ENCODE results near the gene TEX2. TPM values are rescaled to one million over a fixed set of nuclear protein-coding genes. Genes with fewer than 3 reads are reported as not detected.
A peak's percentile ranks its signal among the peaks of the same experiment; 100 is the strongest.
"Not testable (repeated sequence)": the region's sequence is repeated elsewhere in the genome, so short reads cannot be mapped to it uniquely, and the experiment has no call there.

Gene TEX2
- total RNA-seq, 2 experiments from 2014 or later = 15.2 to 15.8 TPM

- Mint-ChIP-seq H3K36me3 (ENCODE audit: low read depth) (peaks cover 25% of the 10 kb centered on the region), H3K27me3 (no peaks in the 10 kb centered on the region), H3K9me3 (ENCODE audit: low read depth) (no peaks in the 10 kb centered on the region), H3K4me1 (peaks cover 78% of the 10 kb centered on the region), H3K4me3 (no peak overlapping the region), H3K27ac (no peak overlapping the region)
- ChIA-PET POLR2A (interaction anchor here (2.0 kb wide), 1 partner anchor 21 kb away, joined by 5 read pairs; no protein-coding TSS in a partner anchor), CTCF (interaction anchor here (1.0 to 4.6 kb wide), 3 partner anchors 9 to 24 kb away, joined by 3 to 32 read pairs (median 13); no protein-coding TSS in a partner anchor)
- DNase-seq (no peak), ATAC-seq (no peak)
- intact Hi-C loops (cut with DNase I, micrococcal nuclease) = loop anchor here in 1 of 2 experiments (1.0 kb wide), 1 partner anchor 8 kb away; no protein-coding TSS in a partner anchor
Measured at GRCh38 chr17:64124609-64125008, 138.5 kb downstream of the TEX2 start.

GRCh38 chr17:64123114-64123513, 139.9 kb downstream of the TEX2 start:
- Mint-ChIP-seq H3K27me3 (no peaks in the 10 kb centered on the region), H3K27ac (no peak overlapping the region), H3K4me1 (peaks cover 81% of the 10 kb centered on the region), H3K36me3 (ENCODE audit: low read depth) (peaks cover 21% of the 10 kb centered on the region), H3K4me3 (no peak overlapping the region), H3K9me3 (ENCODE audit: low read depth) (no peaks in the 10 kb centered on the region)
- ChIA-PET POLR2A (no interaction called here), CTCF (interaction anchor here (0.5 to 4.6 kb wide), 4 partner anchors 10 to 105 kb away, joined by 3 to 32 read pairs (median 9); no protein-coding TSS in a partner anchor)
- intact Hi-C loops (cut with DNase I, micrococcal nuclease) = no loop called here
- no peak for ATAC-seq
- DNase-seq = no peak

- not testable (repeated sequence) for H3K27me3 Mint-ChIP-seq; H3K9me3 Mint-ChIP-seq (ENCODE audit: low read depth)
- peak; percentile 77 for ATAC-seq
- Mint-ChIP-seq H3K27ac (peak overlapping the region; percentile 98), H3K4me3 (peak overlapping the region; percentile 51), H3K36me3 (ENCODE audit: low read depth) (peaks cover 26% of the 10 kb centered on the region), H3K4me1 (peaks cover 84% of the 10 kb centered on the region)
- intact Hi-C loops (cut with DNase I, micrococcal nuclease) = loop anchor here (1.0 to 2.0 kb wide), 3 partner anchors 9 to 39 kb away; partner anchors contain the start of gene ERN1 (in 1 of the 2)
- peak; percentile 69 for DNase-seq
- POLR2A ChIA-PET = interaction anchor here (0.6 to 1.1 kb wide), 4 partner anchors 9 to 60 kb away, joined by 3 to 7 read pairs (median 3); partner anchors contain the start of gene ERN1
- CTCF ChIA-PET = interaction anchor here (0.6 to 4.6 kb wide), 13 partner anchors 9 to 95 kb away, joined by 3 to 32 read pairs (median 4); partner anchors contain the start of gene ERN1
Measured at GRCh38 chr17:64120972-64121786, 141.9 kb downstream of the TEX2 start.

DNA sequence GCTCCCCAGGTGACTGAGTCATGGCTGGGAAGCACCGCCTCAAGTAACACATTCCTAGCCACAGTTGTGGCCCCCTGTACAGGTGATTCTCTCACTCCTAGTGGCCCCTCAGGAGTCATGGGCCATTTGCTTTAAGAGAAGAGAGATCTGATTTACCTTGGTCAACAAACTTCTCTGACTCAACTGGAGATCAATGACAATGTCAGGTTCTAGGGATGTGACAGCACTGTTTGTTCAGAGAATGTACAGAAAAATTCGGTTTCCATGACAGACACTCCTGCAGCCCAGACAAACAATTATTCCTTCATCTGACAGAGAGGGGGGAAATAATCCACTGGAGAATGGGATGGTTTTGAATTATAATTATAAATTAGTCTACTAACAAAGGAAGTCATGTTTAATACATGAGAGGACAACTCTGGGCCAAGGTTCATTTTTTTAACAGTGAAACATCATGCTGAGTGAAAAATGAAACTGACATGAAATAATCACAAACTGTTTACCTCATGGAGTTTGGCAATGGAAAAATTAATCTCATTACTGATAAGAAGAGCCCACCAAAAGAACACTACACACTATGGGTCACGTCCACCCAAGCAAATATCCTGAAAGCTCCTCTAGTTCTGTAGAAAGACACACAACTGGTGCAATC, 142.8 kb downstream of the TEX2 start:
- intact Hi-C loops (cut with DNase I, micrococcal nuclease) = loop anchor here (1.0 to 2.0 kb wide), 2 partner anchors 29 to 38 kb away; no protein-coding TSS in a partner anchor
- Mint-ChIP-seq H3K4me1 (peaks cover 84% of the 10 kb centered on the region), H3K36me3 (ENCODE audit: low read depth) (peaks cover 25% of the 10 kb centered on the region), H3K27ac (peak overlapping the region; percentile 98), H3K27me3 (no peaks in the 10 kb centered on the region), H3K9me3 (ENCODE audit: low read depth) (no peaks in the 10 kb centered on the region), H3K4me3 (peak overlapping the region; percentile 51)
- DNase-seq (no peak), ATAC-seq (peak; percentile 54)
- ChIA-PET CTCF (interaction anchor here (0.6 to 4.6 kb wide), 9 partner anchors 9 to 94 kb away, joined by 3 to 32 read pairs (median 4); no protein-coding TSS in a partner anchor), POLR2A (interaction anchor here (1.1 kb wide), 2 partner anchors 10 to 59 kb away, joined by 3 to 7 read pairs; partner anchors contain the start of gene ERN1)

- Mint-ChIP-seq H3K4me3 (no peak overlapping the region), H3K27me3 (no peaks in the 10 kb centered on the region), H3K4me1 (peaks cover 82% of the 10 kb centered on the region), H3K36me3 (ENCODE audit: low read depth) (peaks cover 18% of the 10 kb centered on the region), H3K27ac (peak overlapping the region; percentile 83), H3K9me3 (ENCODE audit: low read depth) (no peaks in the 10 kb centered on the region)
- ATAC-seq (no peak), DNase-seq (no peak)
- intact Hi-C loops (cut with DNase I, micrococcal nuclease) = no loop called here
- POLR2A ChIA-PET = interaction anchor here (1.1 kb wide), 1 partner anchor 13 kb away, joined by 4 read pairs; no protein-coding TSS in a partner anchor
- CTCF ChIA-PET = interaction anchor here (0.7 to 1.9 kb wide), 9 partner anchors 9 to 186 kb away, joined by 3 to 13 read pairs (median 3); partner anchors contain the start of gene CD79B
Measured at GRCh38 chr17:64117981-64118979, 144.8 kb downstream of the TEX2 start.

- intact Hi-C loops (cut with DNase I, micrococcal nuclease) = loop anchor here in 1 of 2 experiments (1.0 kb wide), 1 partner anchor 9 kb away; no protein-coding TSS in a partner anchor
- ChIA-PET POLR2A (interaction anchor here (0.6 to 1.1 kb wide), 2 partner anchors 34 to 96 kb away, joined by 3 read pairs; partner anchors contain the start of gene ICAM2), CTCF (interaction anchor here (0.6 to 2.6 kb wide), 11 partner anchors 9 to 504 kb away, joined by 3 to 17 read pairs (median 4); partner anchors contain the start of genes CSHL1 and ERN1)
- Mint-ChIP-seq H3K27ac (peak overlapping the region; percentile 84), H3K27me3 (no peaks in the 10 kb centered on the region), H3K36me3 (ENCODE audit: low read depth) (peaks cover 13% of the 10 kb centered on the region), H3K4me3 (peak overlapping the region; percentile 41), H3K9me3 (ENCODE audit: low read depth) (no peaks in the 10 kb centered on the region), H3K4me1 (peaks cover 62% of the 10 kb centered on the region)
- DNase-seq (no peak), ATAC-seq (peak; percentile 37)
Measured at GRCh38 chr17:64115822-64116534, 147.1 kb downstream of the TEX2 start.

DNA sequence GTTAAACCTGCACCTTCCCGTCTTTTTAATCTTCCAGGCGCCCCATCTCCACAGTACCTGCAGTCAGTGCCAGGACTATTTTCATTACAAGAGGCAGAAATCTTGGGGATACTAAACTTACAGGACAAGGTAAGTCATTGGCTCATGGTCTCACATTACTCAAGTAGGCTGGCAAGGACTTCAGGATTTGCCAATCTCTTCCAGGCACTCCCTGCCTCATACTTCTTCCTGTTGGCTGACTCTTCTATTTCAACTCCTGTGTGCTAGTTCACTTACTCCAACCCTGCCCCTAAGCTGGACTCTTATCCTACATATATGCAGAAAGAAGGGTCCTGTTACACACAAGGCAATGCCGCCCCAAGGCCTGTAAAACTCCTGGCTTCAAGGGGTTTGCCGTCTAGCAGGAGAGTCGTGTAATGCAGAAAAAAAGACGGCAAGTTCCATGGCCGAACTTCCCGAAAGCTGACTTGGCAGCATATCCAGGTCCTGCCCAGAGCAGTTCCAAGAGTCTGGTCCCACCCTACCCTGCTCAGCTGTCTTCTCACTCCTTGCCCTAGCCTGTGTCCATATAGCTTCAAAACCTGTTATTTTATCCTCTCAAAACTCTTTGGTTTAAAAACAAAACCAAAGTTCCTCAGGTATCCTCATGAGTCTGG, 147.9 kb downstream of the TEX2 start:
- ChIA-PET CTCF (interaction anchor here (0.8 to 2.6 kb wide), 7 partner anchors 10 to 136 kb away, joined by 3 to 17 read pairs (median 5); partner anchors contain the start of gene ERN1), POLR2A (interaction anchor here (1.1 kb wide), 1 partner anchor 33 kb away, joined by 3 read pairs; no protein-coding TSS in a partner anchor)
- Mint-ChIP-seq H3K9me3 (ENCODE audit: low read depth) (no peaks in the 10 kb centered on the region), H3K4me3 (no peak overlapping the region), H3K27ac (peak overlapping the region; percentile 84), H3K4me1 (peaks cover 60% of the 10 kb centered on the region), H3K27me3 (no peaks in the 10 kb centered on the region), H3K36me3 (ENCODE audit: low read depth) (peaks cover 13% of the 10 kb centered on the region)
- ATAC-seq (no peak), DNase-seq (no peak)
- intact Hi-C loops (cut with DNase I, micrococcal nuclease) = no loop called here

- no peak for ATAC-seq
- peaks cover 13% of the 10 kb centered on the region for H3K36me3 Mint-ChIP-seq (ENCODE audit: low read depth)
- H3K4me3 Mint-ChIP-seq = no peak overlapping the region
- no peaks in the 10 kb centered on the region for H3K27me3 Mint-ChIP-seq
- no peaks in the 10 kb centered on the region for H3K9me3 Mint-ChIP-seq (ENCODE audit: low read depth)
- H3K4me1 Mint-ChIP-seq = peaks cover 59% of the 10 kb centered on the region
- intact Hi-C loops (cut with DNase I, micrococcal nuclease) = no loop called here
- CTCF ChIA-PET = interaction anchor here (0.6 to 1.8 kb wide), 6 partner anchors 9 to 167 kb away, joined by 3 to 8 read pairs (median 4); no protein-coding TSS in a partner anchor
- H3K27ac Mint-ChIP-seq = no peak overlapping the region
- no peak for DNase-seq
- POLR2A ChIA-PET = no interaction called here
Measured at GRCh38 chr17:64113006-64113405, 150.1 kb downstream of the TEX2 start.

GRCh38 chr17:64111831-64112230, 151.2 kb downstream of the TEX2 start:
- no peaks in the 10 kb centered on the region for H3K27me3 Mint-ChIP-seq
- no peak overlapping the region for H3K4me3 Mint-ChIP-seq
- H3K27ac Mint-ChIP-seq = no peak overlapping the region
- ATAC-seq (no peak), DNase-seq (no peak)
- POLR2A ChIA-PET = no interaction called here
- H3K36me3 Mint-ChIP-seq (ENCODE audit: low read depth) = peaks cover 8% of the 10 kb centered on the region
- H3K9me3 Mint-ChIP-seq (ENCODE audit: low read depth) = no peaks in the 10 kb centered on the region
- peaks cover 61% of the 10 kb centered on the region for H3K4me1 Mint-ChIP-seq
- intact Hi-C loops (cut with DNase I, micrococcal nuclease) = no loop called here
- CTCF ChIA-PET = interaction anchor here (1.4 to 1.5 kb wide), 2 partner anchors 9 to 22 kb away, joined by 3 to 4 read pairs; no protein-coding TSS in a partner anchor

Measured in activated CD4-positive, alpha-beta T cell treated with anti-CD3 and anti-CD28 coated beads for 36 hours (primary cell).